ENCODE results near the gene SKOR2. TPM values are rescaled to one million over a fixed set of nuclear protein-coding genes. Genes with fewer than 3 reads are reported as not detected.

Gene SKOR2
- total and polyA plus RNA-seq, 2 donors (not counting 1 experiment from before 2014, with no cell fraction given): not detected

DNA sequence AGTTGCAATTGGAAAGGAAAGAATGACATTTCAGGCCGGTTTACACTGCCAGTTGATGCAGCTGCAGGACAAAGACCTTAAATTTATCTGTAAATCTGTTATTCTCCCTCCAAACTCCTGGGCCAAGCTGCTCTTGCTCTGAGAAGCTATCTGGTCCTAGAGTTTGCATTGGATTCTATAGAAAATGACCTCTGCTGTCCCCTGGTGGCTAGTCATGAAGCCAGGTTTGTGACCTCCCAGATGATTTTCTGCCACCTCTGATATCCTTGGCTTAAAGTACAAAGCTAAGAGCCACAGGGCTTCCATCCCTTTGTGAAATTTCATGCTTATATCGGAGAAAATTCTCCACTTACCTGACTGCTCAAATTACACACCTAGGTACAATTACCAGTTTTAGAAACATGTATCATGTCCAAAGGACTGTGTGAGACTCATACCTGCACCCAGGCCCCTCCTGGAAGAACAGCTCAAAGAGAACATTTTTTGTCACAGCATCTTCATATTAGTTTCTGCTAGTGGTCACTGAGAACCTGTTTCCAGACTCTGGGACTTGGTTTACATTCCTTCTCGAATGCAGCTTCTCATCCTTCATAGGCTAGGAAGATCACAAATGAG lies 46.4 kb downstream of the SKOR2 start:
- peaks cover 33% of the 10 kb centered on the region for H3K27me3 Mint-ChIP-seq
- 43% methylated on average over 2 of the region's 3 CpGs for WGBS (ENCODE audit: insufficient coverage)

More for the DNA sequence above, 46.4 kb downstream of the SKOR2 start:
- Histone ChIP-seq H3K27me3 (replicated peaks in 1 of 4; ENCODE audit: control extremely low read depth in 1 of 4, control insufficient read depth in 3 of 4, insufficient read depth in 4 of 4, low read length in 3 of 4) (peaks cover 0 to under 1% (median 0%) of the 10 kb centered on the region in 4 experiments), H3K4me2 (replicated peaks; ENCODE audit: low read depth, low read length, poor library complexity, severe bottlenecking) (no peak overlapping the region), H3K27ac (ENCODE audit: low read length in 2 of 2) (no peak overlapping the region), H3K36me3 (replicated peaks in 1 of 2; ENCODE audit: control extremely low read depth in 1 of 2, control insufficient read depth in 1 of 2, extremely low read depth in 1 of 2, insufficient read depth in 2 of 2, low read length in 1 of 2) (no peaks in the 10 kb centered on the region), H4K20me1 (ENCODE audit: control insufficient read depth, insufficient read depth, low read length, poor library complexity, severe bottlenecking) (no peaks in the 10 kb centered on the region), H3K4me1 (ENCODE audit: control insufficient read depth in 2 of 2, insufficient read depth in 2 of 2, low read length in 2 of 2) (no peaks in the 10 kb centered on the region), H3K4me3 (ENCODE audit: control extremely low read depth in 1 of 5, extremely low read depth in 1 of 5, insufficient read depth in 1 of 5, low read depth in 2 of 5, low read length in 4 of 5) (no peak overlapping the region), H3K9me3 (ENCODE audit: control extremely low read depth in 1 of 3, control insufficient read depth in 2 of 3, insufficient read depth in 1 of 3, low read length in 2 of 3) (no peaks in the 10 kb centered on the region), H2AFZ (ENCODE audit: insufficient read depth, low read depth, low read length, poor library complexity, severe bottlenecking) (no peak overlapping the region), H3K9ac (ENCODE audit: low read length) (no peak overlapping the region), H3K79me2 (ENCODE audit: control insufficient read depth, insufficient read depth, low read length) (no peaks in the 10 kb centered on the region)
- no peak overlapping the region for H3K27ac Mint-ChIP-seq
- H3K9me3 Mint-ChIP-seq (ENCODE audit: insufficient read depth): no peaks in the 10 kb centered on the region
- intact Hi-C loops (cut with micrococcal nuclease): loop anchor here (1.0 kb wide), 1 partner anchor 105 kb away; no protein-coding TSS in a partner anchor
- no peak overlapping the region for H3K4me3 Mint-ChIP-seq
- TF ChIP-seq CTCF (IDR thresholded peaks at IDR 0.05): peak; percentile 76
- no peak for TF ChIP-seq EZH2 (IDR thresholded peaks at IDR 0.05; ENCODE audit: borderline replicate concordance, insufficient read depth, low read depth, low read length, poor library complexity, severe bottlenecking)
- POLR2A ChIA-PET: no interaction called here
- CTCF ChIA-PET: interaction anchor here (0.7 to 4.8 kb wide), 23 partner anchors 10 to 1111 kb away, joined by 3 to 67 read pairs (median 5); partner anchors contain the start of gene HDHD2
- no peaks in the 10 kb centered on the region for H3K4me1 Mint-ChIP-seq
- peak; percentile 51 for DNase-seq
- ATAC-seq (ENCODE audit: low read depth): no peak
